Uterus (tissue), 4 donors: Measurements from ENCODE around the gene CELF2. TPM values are rescaled to one million over a fixed set of nuclear protein-coding genes. Genes with fewer than 3 reads are reported as not detected.

Experiments
- DNase-seq, 2 donors: peaks; one replicate each; pipeline ENCODE4 v3.0.0-alpha.2; 2019 to 2020
- H3K27ac ChIP-seq, 2 donors: fragments of 200-600 bp; sonication (generic); 1 replicate in 1 of 2; 2 replicates in 1 of 2; pipeline ENCODE4 v1.5.1; 2016 to 2018
- H3K27me3 ChIP-seq, 2 donors: fragments of 200-600 bp; sonication (generic); one replicate each; pipeline ENCODE4 v1.5.1; 2018 to 2019; ENCODE audit warnings: control low read depth in 1 of 2
- H3K36me3 ChIP-seq, 2 donors: fragments of 200-600 bp; sonication (generic); one replicate each; pipeline ENCODE4 v1.5.1; 2019; ENCODE audit warnings: control low read depth in 1 of 2
- H3K4me1 ChIP-seq, 2 donors: fragments of 200-600 bp; sonication (generic); one replicate each; pipeline ENCODE4 v1.5.1; 2018 to 2019; ENCODE audit warnings: control low read depth in 1 of 2
- H3K4me3 ChIP-seq, 2 donors: fragments of 200-600 bp; sonication (generic); 1 replicate in 1 of 2; 2 replicates in 1 of 2; pipeline ENCODE4 v1.5.1; 2018 to 2019; ENCODE audit warnings: mild to moderate bottlenecking in 1 of 2
- H3K9me3 ChIP-seq, 2 donors: fragments of 200-600 bp; sonication (generic); one replicate each; pipeline ENCODE4 v1.5.1; 2019; ENCODE audit warnings: control low read depth in 1 of 2
- POLR2A ChIP-seq, 2 donors: fragments of 450-650 bp; IDR thresholded peaks; one replicate each; pipeline ENCODE4 v1.6.1; 2016; ENCODE audit warnings: antibody characterized with exemption in 2 of 2, mild to moderate bottlenecking in 1 of 2, moderate library complexity in 1 of 2
- intact Hi-C: fragments of 100-400 bp; cut with DNase I; formaldehyde crosslinking; loops from one replicate; pipeline ENCODE4 v1.15.1; 2023; ENCODE audit warnings: low total_unique reads
- total RNA-seq, 4 donors: library from RNA; depleted of rRNA in 3 of 4; stranded (reverse); fragments of >200 nt in 3 of 4; gene quantifications; one replicate each; pipeline versions ENCODE4 v1.1.0 to v1.2.4, GENCODE V29; 2014 to 2023
- TF ChIP-seq, protein P1 (sequence below), 4 experiments: fragments of 200-600 bp in 2 of 4; fragments of 450-650 bp in 2 of 4; sonication (generic) in 2 of 4; IDR thresholded peaks; one replicate each; pipeline ENCODE4 v1.5.1; 2016 to 2019; ENCODE audit warnings: antibody characterized with exemption in 4 of 4, mild to moderate bottlenecking in 2 of 4, moderate library complexity in 1 of 4
- donor health status: DM: yes; HTN: yes; CAD: no.

The CELF2 gene
- total RNA-seq, 4 donors from 2014 or later = 12.8 to 59.2 (median 44.0) TPM

DNA sequence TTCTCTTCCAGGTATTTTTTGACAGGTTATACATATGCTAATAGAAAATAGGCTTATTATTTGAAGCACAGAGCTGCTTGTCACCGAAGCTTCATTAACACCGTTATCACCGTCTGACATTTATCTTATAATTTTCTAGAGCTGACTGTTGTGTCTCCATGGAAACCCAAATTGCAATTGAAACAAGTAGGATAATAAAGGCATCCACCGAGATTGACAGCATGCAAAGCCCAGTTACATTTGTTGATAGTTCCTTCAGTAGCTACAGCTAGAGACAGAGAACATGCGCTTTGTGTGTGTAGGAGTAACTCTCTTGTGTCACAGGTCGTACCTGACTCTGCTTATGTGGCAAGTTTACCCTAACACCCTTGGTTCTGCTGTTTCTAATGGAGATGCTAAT lies 135.6 kb downstream of the CELF2 start:
- H3K4me1 ChIP-seq = no peaks in the 10 kb centered on the region

DNA sequence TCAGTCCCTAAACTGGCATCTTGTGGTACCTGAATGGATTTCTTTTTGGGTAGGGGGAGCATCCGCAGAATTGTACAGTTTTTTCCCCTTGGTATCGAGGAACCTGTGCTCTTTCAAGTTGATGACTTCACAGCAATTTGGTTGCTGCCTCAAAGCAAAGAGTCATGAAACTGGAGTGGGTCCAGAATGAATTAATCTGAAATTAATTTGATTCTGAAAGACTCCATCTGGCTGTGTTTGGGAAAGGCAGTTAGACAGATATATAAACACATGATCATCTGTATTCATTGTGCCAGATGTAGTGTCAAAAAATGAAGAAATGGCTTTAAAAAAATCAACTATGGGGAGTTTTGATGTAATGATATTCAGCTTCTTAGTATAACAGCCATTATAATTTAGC lies 136.1 kb downstream of the CELF2 start:
- no peak for TF ChIP-seq POLR2A (IDR thresholded peaks at IDR 0.05)
- TF ChIP-seq, protein P1, sequence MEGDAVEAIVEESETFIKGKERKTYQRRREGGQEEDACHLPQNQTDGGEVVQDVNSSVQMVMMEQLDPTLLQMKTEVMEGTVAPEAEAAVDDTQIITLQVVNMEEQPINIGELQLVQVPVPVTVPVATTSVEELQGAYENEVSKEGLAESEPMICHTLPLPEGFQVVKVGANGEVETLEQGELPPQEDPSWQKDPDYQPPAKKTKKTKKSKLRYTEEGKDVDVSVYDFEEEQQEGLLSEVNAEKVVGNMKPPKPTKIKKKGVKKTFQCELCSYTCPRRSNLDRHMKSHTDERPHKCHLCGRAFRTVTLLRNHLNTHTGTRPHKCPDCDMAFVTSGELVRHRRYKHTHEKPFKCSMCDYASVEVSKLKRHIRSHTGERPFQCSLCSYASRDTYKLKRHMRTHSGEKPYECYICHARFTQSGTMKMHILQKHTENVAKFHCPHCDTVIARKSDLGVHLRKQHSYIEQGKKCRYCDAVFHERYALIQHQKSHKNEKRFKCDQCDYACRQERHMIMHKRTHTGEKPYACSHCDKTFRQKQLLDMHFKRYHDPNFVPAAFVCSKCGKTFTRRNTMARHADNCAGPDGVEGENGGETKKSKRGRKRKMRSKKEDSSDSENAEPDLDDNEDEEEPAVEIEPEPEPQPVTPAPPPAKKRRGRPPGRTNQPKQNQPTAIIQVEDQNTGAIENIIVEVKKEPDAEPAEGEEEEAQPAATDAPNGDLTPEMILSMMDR (IDR thresholded peaks at IDR 0.05) = no peak
- no peaks in the 10 kb centered on the region for H3K36me3 ChIP-seq
- no peaks in the 10 kb centered on the region for H3K4me1 ChIP-seq
- H3K4me3 ChIP-seq = no peak overlapping the region
- H3K27ac ChIP-seq = no peak overlapping the region
- DNase-seq = no peak
- intact Hi-C loops = no loop called here
- no peaks in the 10 kb centered on the region for H3K27me3 ChIP-seq
- H3K9me3 ChIP-seq = no peaks in the 10 kb centered on the region

More for the DNA sequence above, 135.6 kb downstream of the CELF2 start:
- no peak for DNase-seq
- no peaks in the 10 kb centered on the region for H3K9me3 ChIP-seq
- no peak for TF ChIP-seq POLR2A (IDR thresholded peaks at IDR 0.05)
- TF ChIP-seq, protein P1 (IDR thresholded peaks at IDR 0.05) = no peak
- no peaks in the 10 kb centered on the region for H3K27me3 ChIP-seq
- intact Hi-C loops = no loop called here
- no peak overlapping the region for H3K27ac ChIP-seq
- no peak overlapping the region for H3K4me3 ChIP-seq
- H3K36me3 ChIP-seq = no peaks in the 10 kb centered on the region

DNA sequence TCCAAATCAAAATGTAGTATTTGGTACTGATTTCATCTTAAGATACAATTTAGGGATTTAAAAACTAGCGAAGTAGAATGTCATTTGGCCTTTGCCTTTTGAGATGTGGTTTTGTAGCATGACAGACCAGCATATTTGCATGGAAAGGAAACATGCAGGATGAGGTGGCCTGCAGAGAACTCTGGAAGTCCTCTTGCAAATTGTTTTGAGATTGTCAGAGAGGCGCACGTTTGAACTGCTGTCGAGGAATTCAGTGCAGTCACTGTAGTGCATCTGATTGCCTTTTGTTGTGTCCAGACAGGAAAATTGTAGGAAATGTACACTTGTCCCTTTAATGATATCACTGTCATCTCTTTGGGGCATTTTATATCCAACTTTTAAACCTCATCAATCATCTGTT lies 136.7 kb downstream of the CELF2 start:
- H3K4me3 ChIP-seq = no peak overlapping the region
- no peaks in the 10 kb centered on the region for H3K9me3 ChIP-seq
- TF ChIP-seq POLR2A (IDR thresholded peaks at IDR 0.05) = no peak
- TF ChIP-seq, protein P1 (IDR thresholded peaks at IDR 0.05) = no peak
- no peaks in the 10 kb centered on the region for H3K36me3 ChIP-seq
- H3K4me1 ChIP-seq = no peaks in the 10 kb centered on the region
- H3K27ac ChIP-seq = no peak overlapping the region
- no peaks in the 10 kb centered on the region for H3K27me3 ChIP-seq
- no peak for DNase-seq
- intact Hi-C loops = no loop called here

DNA sequence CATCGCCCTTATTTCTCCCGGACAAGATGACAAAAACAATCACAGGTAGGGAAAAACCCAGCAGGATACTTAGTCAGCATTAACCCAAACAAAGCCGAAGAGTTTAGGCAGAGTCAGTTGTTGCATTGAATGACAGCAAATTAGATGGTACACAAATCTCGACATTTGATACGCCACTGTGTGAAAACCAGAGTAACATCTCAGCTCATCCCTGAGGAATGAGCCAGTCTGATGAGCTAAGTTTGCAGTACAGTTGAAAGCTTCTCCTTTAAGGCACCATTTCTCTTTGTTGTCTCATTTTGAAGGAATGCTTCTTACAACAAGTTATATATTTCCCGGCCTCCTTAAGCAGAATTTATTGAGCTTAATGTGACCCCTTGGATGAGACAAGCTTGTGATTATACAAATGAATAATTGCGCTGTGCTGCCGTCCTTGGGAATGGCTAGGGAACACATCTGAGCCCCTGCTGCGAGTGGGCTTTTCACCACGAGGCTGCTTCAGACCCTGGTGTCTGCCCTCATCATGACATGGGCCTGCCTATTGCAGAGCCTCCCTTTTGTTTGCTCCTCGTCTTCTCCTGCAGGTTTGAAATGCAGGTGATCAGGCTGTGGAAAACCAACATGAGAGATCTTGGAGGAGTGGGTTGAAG lies 137.3 kb downstream of the CELF2 start:
- Histone ChIP-seq H3K27me3 (no peaks in the 10 kb centered on the region), H3K36me3 (no peaks in the 10 kb centered on the region), H3K27ac (no peak overlapping the region), H3K9me3 (no peaks in the 10 kb centered on the region), H3K4me1 (no peaks in the 10 kb centered on the region), H3K4me3 (no peak overlapping the region)
- intact Hi-C loops = no loop called here
- TF ChIP-seq, protein P1 (IDR thresholded peaks at IDR 0.05) = no peak
- TF ChIP-seq POLR2A (IDR thresholded peaks at IDR 0.05) = no peak
- no peak for DNase-seq

DNA sequence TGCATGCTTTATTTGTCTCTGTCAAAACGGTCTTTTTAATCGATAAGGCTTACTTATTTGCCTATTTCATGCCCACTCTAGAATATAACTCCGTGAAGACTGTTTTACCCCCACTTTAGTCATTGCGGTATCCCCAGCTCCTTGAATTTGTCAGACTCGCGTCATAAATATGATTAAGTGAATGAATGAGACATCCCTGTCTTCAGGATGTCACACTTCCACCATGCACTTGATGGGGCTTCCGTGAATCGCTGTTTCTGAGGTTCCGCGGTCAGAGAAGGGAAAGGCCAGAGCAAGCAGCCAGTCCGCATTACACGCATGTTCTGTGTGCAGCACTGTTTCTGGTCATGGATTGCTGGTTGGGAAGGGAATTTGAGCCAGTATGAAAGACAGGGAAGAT lies 138.8 kb downstream of the CELF2 start:
- no peak overlapping the region for H3K27ac ChIP-seq
- intact Hi-C loops = no loop called here
- H3K27me3 ChIP-seq = no peaks in the 10 kb centered on the region
- H3K9me3 ChIP-seq = no peaks in the 10 kb centered on the region
- H3K4me3 ChIP-seq = no peak overlapping the region
- H3K36me3 ChIP-seq = no peaks in the 10 kb centered on the region
- TF ChIP-seq, protein P1 (IDR thresholded peaks at IDR 0.05) = no peak
- no peak for TF ChIP-seq POLR2A (IDR thresholded peaks at IDR 0.05)
- DNase-seq = no peak
- no peaks in the 10 kb centered on the region for H3K4me1 ChIP-seq
